Adipocyte (in vitro differentiated cells): ENCODE measurements around the gene KRTAP12-3.
"Not testable (repeated sequence)": the region's sequence is repeated elsewhere in the genome, so short reads cannot be mapped to it uniquely, and the experiment has no call there.

Source experiments
- DNase-seq: peaks from one replicate; pipeline ENCODE4 v3.0.0-alpha.2; 2015; ENCODE audit warnings: low read depth
- H3K27me3 ChIP-seq: replicated peaks from 2 replicates; pipeline ENCODE4 v1.7.0; 2013; ENCODE audit warnings: mild to moderate bottlenecking, low read length, moderate library complexity; ENCODE audit not compliant: control insufficient read depth, insufficient read depth
- H3K36me3 ChIP-seq: 2 replicates; pipeline ENCODE4 v1.7.0; 2013; ENCODE audit warnings: low read length, mild to moderate bottlenecking, moderate library complexity; ENCODE audit not compliant: control insufficient read depth, insufficient read depth, severe bottlenecking
- H3K4me1 ChIP-seq: 2 replicates; pipeline ENCODE4 v1.7.0; 2013; ENCODE audit warnings: mild to moderate bottlenecking, low read length, moderate library complexity; ENCODE audit not compliant: control insufficient read depth, insufficient read depth
- H3K4me3 ChIP-seq: 2 replicates; pipeline ENCODE4 v1.7.0; 2013; ENCODE audit warnings: mild to moderate bottlenecking, low read length, moderate library complexity
- H3K9ac ChIP-seq: 2 replicates; pipeline ENCODE4 v1.7.0; 2013; ENCODE audit warnings: mild to moderate bottlenecking, low read length, moderate library complexity
- H3K9me3 ChIP-seq: 2 replicates; pipeline ENCODE4 v1.7.0; 2013; ENCODE audit warnings: mild to moderate bottlenecking, low read length, moderate library complexity; ENCODE audit not compliant: control insufficient read depth

Gene KRTAP12-3

GRCh38 chr21:44657635-44658540 is at the start of gene KRTAP12-3:
Gene KRTAP12-3, plus strand, starts transcription at chr21:44657932. Its CDS starts 48 bp downstream, at chr21:44657980.
- DNase-seq: no peak
- Histone ChIP-seq H3K9me3 (peaks cover 17% of the 10 kb centered on the region), H3K36me3 (no peaks in the 10 kb centered on the region), H3K27me3 (peaks cover 3% of the 10 kb centered on the region), H3K4me1 (no peaks in the 10 kb centered on the region), H3K4me3 (no peak within 1 kb of the TSS), H3K9ac (no peak within 1 kb of the TSS)

GRCh38 chr21:44609193-44609592 is 48.5 kb upstream of the KRTAP12-3 start:
- H3K4me3 ChIP-seq: no peak overlapping the region
- no peaks in the 10 kb centered on the region for H3K36me3 ChIP-seq
- H3K27me3 ChIP-seq: no peaks in the 10 kb centered on the region
- H3K4me1 ChIP-seq: no peaks in the 10 kb centered on the region
- no peak overlapping the region for H3K9ac ChIP-seq
- no peak for DNase-seq
- H3K9me3 ChIP-seq: peaks cover 27% of the 10 kb centered on the region

- not testable (repeated sequence) for H3K36me3 ChIP-seq, H3K9ac ChIP-seq, DNase-seq, H3K27me3 ChIP-seq, H3K4me1 ChIP-seq, H3K4me3 ChIP-seq
- peaks cover 24% of the 10 kb centered on the region for H3K9me3 ChIP-seq
Measured at GRCh38 chr21:44610157-44610843, 47.4 kb upstream of the KRTAP12-3 start.

GRCh38 chr21:44611551-44611950 is 46.2 kb upstream of the KRTAP12-3 start:
- no peaks in the 10 kb centered on the region for H3K36me3 ChIP-seq

GRCh38 chr21:44612029-44612486 is 45.7 kb upstream of the KRTAP12-3 start, which contains the start of gene KRTAP10-8:
Gene KRTAP10-8, plus strand, starts transcription at chr21:44612079. Its CDS starts 22 bp downstream, at chr21:44612101.
- Histone ChIP-seq H3K4me3 (no peak within 1 kb of the TSS), H3K9me3 (peaks cover 20% of the 10 kb centered on the region), H3K27me3 (no peaks in the 10 kb centered on the region), H3K9ac (no peak within 1 kb of the TSS), H3K4me1 (no peaks in the 10 kb centered on the region), H3K36me3 (no peaks in the 10 kb centered on the region)
- no peak for DNase-seq

More at GRCh38 chr21:44611551-44611950, 46.2 kb upstream of the KRTAP12-3 start:
- DNase-seq: no peak
- Histone ChIP-seq H3K4me1 (no peaks in the 10 kb centered on the region), H3K4me3 (no peak overlapping the region), H3K9ac (no peak overlapping the region), H3K27me3 (no peaks in the 10 kb centered on the region), H3K9me3 (peaks cover 21% of the 10 kb centered on the region)

GRCh38 chr21:44612669-44613229 is 45.0 kb upstream of the KRTAP12-3 start:
- no peaks in the 10 kb centered on the region for H3K27me3 ChIP-seq
- H3K36me3 ChIP-seq: no peaks in the 10 kb centered on the region
- no peak for DNase-seq
- no peak overlapping the region for H3K9ac ChIP-seq
- peaks cover 20% of the 10 kb centered on the region for H3K9me3 ChIP-seq
- H3K4me3 ChIP-seq: no peak overlapping the region
- no peaks in the 10 kb centered on the region for H3K4me1 ChIP-seq

- H3K9me3 ChIP-seq: peaks cover 20% of the 10 kb centered on the region
- H3K36me3 ChIP-seq: no peaks in the 10 kb centered on the region
- no peaks in the 10 kb centered on the region for H3K4me1 ChIP-seq
- DNase-seq: no peak
- no peak overlapping the region for H3K4me3 ChIP-seq
- no peaks in the 10 kb centered on the region for H3K27me3 ChIP-seq
- H3K9ac ChIP-seq: no peak overlapping the region
Measured at GRCh38 chr21:44613386-44614155, 44.2 kb upstream of the KRTAP12-3 start.

- Histone ChIP-seq H3K9me3 (peaks cover 19% of the 10 kb centered on the region), H3K27me3 (no peaks in the 10 kb centered on the region), H3K4me1 (no peaks in the 10 kb centered on the region), H3K36me3 (no peaks in the 10 kb centered on the region), H3K4me3 (no peak overlapping the region), H3K9ac (no peak overlapping the region)
- no peak for DNase-seq
Measured at GRCh38 chr21:44614161-44614631, 43.5 kb upstream of the KRTAP12-3 start.

GRCh38 chr21:44614961-44615391 is 42.8 kb upstream of the KRTAP12-3 start:
- Histone ChIP-seq H3K4me3 (no peak overlapping the region), H3K9ac (no peak overlapping the region), H3K4me1 (no peaks in the 10 kb centered on the region), H3K9me3 (peaks cover 22% of the 10 kb centered on the region), H3K27me3 (no peaks in the 10 kb centered on the region), H3K36me3 (no peaks in the 10 kb centered on the region)
- DNase-seq: no peak

- H3K27me3 ChIP-seq: no peaks in the 10 kb centered on the region
- no peaks in the 10 kb centered on the region for H3K4me1 ChIP-seq
- H3K9ac ChIP-seq: no peak overlapping the region
- H3K36me3 ChIP-seq: no peaks in the 10 kb centered on the region
- H3K4me3 ChIP-seq: no peak overlapping the region
- peaks cover 27% of the 10 kb centered on the region for H3K9me3 ChIP-seq
- DNase-seq: no peak
Measured at GRCh38 chr21:44615466-44615865, 42.3 kb upstream of the KRTAP12-3 start.
